Measurements from ENCODE around the gene ZDHHC21. TPM values are rescaled to one million over a fixed set of nuclear protein-coding genes. Genes with fewer than 3 reads are reported as not detected.

Gene ZDHHC21
- total and polyA plus RNA-seq, 2 donors (not counting 1 experiment from before 2014, with no cell fraction given) = 5.2 to 8.6 TPM

DNA sequence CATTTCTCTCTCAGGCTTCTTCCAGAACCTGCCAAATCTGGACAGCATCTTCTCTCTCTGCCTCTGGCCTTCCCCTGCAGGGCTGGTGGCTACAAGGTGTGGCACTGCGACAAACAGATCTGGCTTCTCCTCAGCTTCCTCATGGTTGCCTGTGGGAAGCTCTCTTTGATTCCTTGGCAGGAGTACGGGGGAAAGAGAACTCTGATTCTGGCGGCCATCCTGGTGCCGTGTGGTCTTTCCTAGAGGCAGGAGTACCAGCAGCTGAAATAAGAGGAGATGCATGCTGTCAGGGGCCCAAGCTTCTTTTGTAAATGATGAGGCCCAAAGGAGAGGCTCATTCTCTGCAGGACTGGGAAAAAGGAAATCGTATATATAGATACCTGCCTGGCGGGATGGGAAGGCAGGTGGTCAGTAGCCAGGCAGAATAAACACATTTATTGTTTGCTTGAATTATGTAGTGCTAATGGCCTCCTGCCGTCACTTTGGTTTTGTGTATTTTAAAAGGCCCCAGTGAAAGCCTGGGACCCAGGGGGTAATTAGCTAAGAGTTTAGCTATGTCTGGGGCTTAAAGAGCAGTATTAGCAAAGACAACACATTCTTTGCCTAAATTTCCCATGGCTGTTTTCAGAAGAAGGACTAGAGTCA lies 29.3 kb upstream of the ZDHHC21 start, which contains the start of gene CER1:
CER1 (minus strand) TSS at position 343 of the 645 bp plus-strand sequence; CDS start at position 282, 61 bp downstream.
- H3K4me1 ChIP-seq (ENCODE audit: control insufficient read depth, extremely low read depth, insufficient read depth, low read length) = no peaks in the 10 kb centered on the region
- no peak for DNase-seq (ENCODE audit: low read depth in 2 of 2)
- H3K79me2 ChIP-seq (ENCODE audit: control insufficient read depth, insufficient read depth, low read length) = no peaks in the 10 kb centered on the region
- no peak within 1 kb of the TSS for H3K4me2 ChIP-seq (ENCODE audit: extremely low read depth, insufficient read depth, low read length)
- no peaks in the 10 kb centered on the region for H3K27me3 ChIP-seq (ENCODE audit: control insufficient read depth, insufficient read depth, low read length)
- H4K20me1 ChIP-seq (ENCODE audit: control insufficient read depth, extremely low read depth, insufficient read depth, low read length) = no peaks in the 10 kb centered on the region
- H3K9me3 ChIP-seq (ENCODE audit: control insufficient read depth, insufficient read depth, low read depth, low read length) = no peaks in the 10 kb centered on the region
- no peak within 1 kb of the TSS for H3K27ac ChIP-seq (ENCODE audit: insufficient read depth, low read length)
- no peak within 1 kb of the TSS for H3K9ac ChIP-seq (ENCODE audit: insufficient read depth, low read length)
- TF ChIP-seq, protein P1, sequence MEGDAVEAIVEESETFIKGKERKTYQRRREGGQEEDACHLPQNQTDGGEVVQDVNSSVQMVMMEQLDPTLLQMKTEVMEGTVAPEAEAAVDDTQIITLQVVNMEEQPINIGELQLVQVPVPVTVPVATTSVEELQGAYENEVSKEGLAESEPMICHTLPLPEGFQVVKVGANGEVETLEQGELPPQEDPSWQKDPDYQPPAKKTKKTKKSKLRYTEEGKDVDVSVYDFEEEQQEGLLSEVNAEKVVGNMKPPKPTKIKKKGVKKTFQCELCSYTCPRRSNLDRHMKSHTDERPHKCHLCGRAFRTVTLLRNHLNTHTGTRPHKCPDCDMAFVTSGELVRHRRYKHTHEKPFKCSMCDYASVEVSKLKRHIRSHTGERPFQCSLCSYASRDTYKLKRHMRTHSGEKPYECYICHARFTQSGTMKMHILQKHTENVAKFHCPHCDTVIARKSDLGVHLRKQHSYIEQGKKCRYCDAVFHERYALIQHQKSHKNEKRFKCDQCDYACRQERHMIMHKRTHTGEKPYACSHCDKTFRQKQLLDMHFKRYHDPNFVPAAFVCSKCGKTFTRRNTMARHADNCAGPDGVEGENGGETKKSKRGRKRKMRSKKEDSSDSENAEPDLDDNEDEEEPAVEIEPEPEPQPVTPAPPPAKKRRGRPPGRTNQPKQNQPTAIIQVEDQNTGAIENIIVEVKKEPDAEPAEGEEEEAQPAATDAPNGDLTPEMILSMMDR (conservative IDR thresholded peaks at IDR 0.05 in 1 of 2, IDR thresholded peaks at IDR 0.05 in 1 of 2; ENCODE audit: low read depth in 1 of 2, low read length in 2 of 2) = no peak
- TF ChIP-seq EZH2 (IDR thresholded peaks at IDR 0.05; ENCODE audit: low read length, missing control alignments) = no peak
- no peak within 1 kb of the TSS for H2AFZ ChIP-seq (ENCODE audit: low read length)
- no peaks in the 10 kb centered on the region for H3K36me3 ChIP-seq (ENCODE audit: control insufficient read depth, insufficient read depth, low read length)
- no peak within 1 kb of the TSS for H3K4me3 ChIP-seq (replicated peaks in 1 of 4; ENCODE audit: control extremely low read depth in 1 of 4, insufficient read depth in 1 of 4, low read depth in 3 of 4, low read length in 4 of 4)

DNA sequence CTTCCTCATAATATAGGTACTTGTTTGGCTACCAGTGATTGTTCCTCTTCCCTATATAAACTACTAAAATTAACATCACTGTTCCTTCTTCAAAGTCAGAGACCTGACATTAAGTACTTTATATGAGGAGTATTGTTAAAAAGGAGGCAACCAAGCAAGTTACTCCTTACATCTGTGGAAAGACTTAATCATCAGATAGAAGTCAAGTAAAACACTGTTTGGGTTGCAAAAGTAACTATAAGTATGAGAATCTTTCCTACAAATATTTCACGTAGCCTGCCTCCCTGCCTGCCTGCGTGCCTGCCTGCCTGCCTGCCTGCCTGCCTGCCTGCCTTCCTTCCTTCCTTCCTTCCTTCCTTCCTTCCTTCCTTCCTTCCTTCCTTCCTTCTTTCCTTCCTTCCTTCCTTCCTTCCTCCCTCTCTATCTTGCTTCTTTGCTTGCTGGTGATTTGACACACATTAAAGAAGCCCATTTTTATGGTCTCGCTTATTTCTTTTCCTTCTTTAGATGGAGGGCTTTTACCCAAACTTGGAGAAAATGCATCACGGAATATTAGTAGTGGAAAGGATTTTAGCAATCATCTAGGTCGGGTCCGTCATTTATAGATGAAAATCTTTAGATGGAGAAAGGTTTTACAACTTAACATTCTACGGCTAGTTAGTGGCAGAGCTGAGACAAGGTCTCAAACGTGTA lies 26.1 kb upstream of the ZDHHC21 start:
- Histone ChIP-seq H2AFZ (ENCODE audit: low read length) (no peak overlapping the region), H3K4me1 (ENCODE audit: control insufficient read depth, extremely low read depth, insufficient read depth, low read length) (no peaks in the 10 kb centered on the region), H3K9ac (ENCODE audit: insufficient read depth, low read length) (no peak overlapping the region), H3K4me3 (replicated peaks in 1 of 4; ENCODE audit: control extremely low read depth in 1 of 4, insufficient read depth in 1 of 4, low read depth in 3 of 4, low read length in 4 of 4) (no peak overlapping the region), H3K27me3 (ENCODE audit: control insufficient read depth, insufficient read depth, low read length) (no peaks in the 10 kb centered on the region), H3K36me3 (ENCODE audit: control insufficient read depth, insufficient read depth, low read length) (no peaks in the 10 kb centered on the region), H3K27ac (ENCODE audit: insufficient read depth, low read length) (no peak overlapping the region), H3K4me2 (ENCODE audit: extremely low read depth, insufficient read depth, low read length) (no peak overlapping the region), H3K9me3 (ENCODE audit: control insufficient read depth, insufficient read depth, low read depth, low read length) (no peaks in the 10 kb centered on the region), H3K79me2 (ENCODE audit: control insufficient read depth, insufficient read depth, low read length) (no peaks in the 10 kb centered on the region), H4K20me1 (ENCODE audit: control insufficient read depth, extremely low read depth, insufficient read depth, low read length) (no peaks in the 10 kb centered on the region)
- TF ChIP-seq EZH2 (IDR thresholded peaks at IDR 0.05; ENCODE audit: low read length, missing control alignments) = no peak
- DNase-seq (ENCODE audit: low read depth in 2 of 2) = no peak

DNA sequence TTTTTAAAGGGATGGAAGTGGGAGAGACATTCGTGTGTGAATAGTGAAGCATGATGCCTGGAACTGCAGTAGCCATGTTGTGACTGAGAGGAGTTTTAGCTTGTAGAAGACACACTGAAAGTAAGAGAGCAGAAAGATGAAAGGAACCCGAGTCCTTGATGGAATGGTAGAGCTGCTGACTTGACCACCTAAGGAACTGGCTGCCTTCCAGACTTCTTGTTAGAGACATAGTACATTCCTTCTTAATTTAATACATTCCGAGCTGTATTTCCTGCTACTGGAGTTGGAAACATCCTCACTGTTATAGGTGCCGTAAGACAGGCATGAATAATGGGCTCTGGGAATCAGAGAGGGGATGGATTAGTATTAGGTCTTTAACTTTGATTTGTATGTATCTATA lies 21.9 kb upstream of the ZDHHC21 start:
- no peak for TF ChIP-seq EZH2 (IDR thresholded peaks at IDR 0.05; ENCODE audit: low read length, missing control alignments)
- TF ChIP-seq, protein P1 (conservative IDR thresholded peaks at IDR 0.05 in 1 of 2, IDR thresholded peaks at IDR 0.05 in 1 of 2; ENCODE audit: low read depth in 1 of 2, low read length in 2 of 2) = no peak

More for the DNA sequence above, 21.9 kb upstream of the ZDHHC21 start:
- Histone ChIP-seq H3K27ac (ENCODE audit: insufficient read depth, low read length) (no peak overlapping the region), H3K4me2 (ENCODE audit: extremely low read depth, insufficient read depth, low read length) (no peak overlapping the region), H2AFZ (ENCODE audit: low read length) (no peak overlapping the region), H3K9me3 (ENCODE audit: control insufficient read depth, insufficient read depth, low read depth, low read length) (no peaks in the 10 kb centered on the region), H4K20me1 (ENCODE audit: control insufficient read depth, extremely low read depth, insufficient read depth, low read length) (no peaks in the 10 kb centered on the region), H3K4me1 (ENCODE audit: control insufficient read depth, extremely low read depth, insufficient read depth, low read length) (no peaks in the 10 kb centered on the region), H3K9ac (ENCODE audit: insufficient read depth, low read length) (no peak overlapping the region), H3K4me3 (replicated peaks in 1 of 4; ENCODE audit: control extremely low read depth in 1 of 4, insufficient read depth in 1 of 4, low read depth in 3 of 4, low read length in 4 of 4) (no peak overlapping the region), H3K36me3 (ENCODE audit: control insufficient read depth, insufficient read depth, low read length) (no peaks in the 10 kb centered on the region), H3K27me3 (ENCODE audit: control insufficient read depth, insufficient read depth, low read length) (no peaks in the 10 kb centered on the region), H3K79me2 (ENCODE audit: control insufficient read depth, insufficient read depth, low read length) (no peaks in the 10 kb centered on the region)
- DNase-seq (ENCODE audit: low read depth in 2 of 2) = peak in 1 of 2 donors; percentile 16

All from fibroblast of lung (primary cell).